Prostate gland (tissue), 2 donors: ENCODE data around the gene EPN1. TPM values are rescaled to one million over a fixed set of nuclear protein-coding genes. Genes with fewer than 3 reads are reported as not detected.

ENCODE experiments used
- DNase-seq: peaks from one replicate; pipeline ENCODE4 v3.0.0-alpha.2; 2019; ENCODE audit warnings: low spot score
- H3K27ac ChIP-seq, 2 donors: fragments of 200-600 bp; sonication (generic); 2 replicates each; pipeline ENCODE4 v1.5.1; 2017 to 2019
- H3K27me3 ChIP-seq: fragments of 200-600 bp; sonication (generic); replicated peaks from 2 replicates; pipeline ENCODE4 v1.5.1; 2019; ENCODE audit not compliant: insufficient read depth
- H3K36me3 ChIP-seq, 2 donors: fragments of 200-600 bp; sonication (generic); 1 replicate in 1 of 2; 2 replicates in 1 of 2; pipeline versions ENCODE4 v1.5.1 to v1.8.1; 2017 to 2019
- H3K4me1 ChIP-seq: fragments of 200-600 bp; sonication (generic); replicated peaks from 2 replicates; pipeline ENCODE4 v1.5.1; 2019
- H3K4me3 ChIP-seq, 2 donors: fragments of 200-600 bp; sonication (generic); 2 replicates each; pipeline ENCODE4 v1.5.1; 2017 to 2019
- H3K9me3 ChIP-seq: fragments of 200-600 bp; sonication (generic); 2 replicates; pipeline ENCODE4 v1.5.1; 2017
- CTCF ChIP-seq, 4 experiments: fragments of 200-600 bp in 2 of 4; fragments of 450-650 bp in 2 of 4; sonication (generic) in 2 of 4; IDR thresholded peaks; 1 replicate in 3 of 4; 2 replicates in 1 of 4; pipeline ENCODE4 v1.5.1; 2016 to 2019; ENCODE audit warnings: antibody characterized with exemption in 4 of 4, mild to moderate bottlenecking in 2 of 4, moderate library complexity in 2 of 4
- POLR2A ChIP-seq: fragments of 450-650 bp; IDR thresholded peaks from one replicate; pipeline ENCODE4 v1.6.1; 2016; ENCODE audit warnings: antibody characterized with exemption, mild to moderate bottlenecking
- POLR2AphosphoS5 ChIP-seq: sonication (generic); formaldehyde crosslinking; IDR thresholded peaks from one replicate; pipeline ENCODE4 v1.6.1; 2017; ENCODE audit warnings: antibody characterized with exemption
- WGBS: methylation state at CpG from one replicate; pipeline ENCODE4 v1.1.5; 2018; 5-methylcytosine and 5-hydroxymethylcytosine counted together
- intact Hi-C: fragments of 100-400 bp; cut with DNase I; formaldehyde crosslinking; loops from one replicate; pipeline ENCODE4 v1.14.2; 2022
- total RNA-seq, 2 donors: library from RNA; depleted of rRNA; stranded (reverse); fragments of >200 nt; gene quantifications; one replicate each; pipeline ENCODE4 v1.1.0, GENCODE V29; 2016

Gene EPN1
- total RNA-seq, 2 donors from 2014 or later: 160 to 345 TPM

GRCh38 chr19:55645512-55645881 lies 29.5 kb upstream of the EPN1 start:
- intact Hi-C loops: no loop called here
- Histone ChIP-seq H3K4me1 (peaks cover 30% of the 10 kb centered on the region), H3K27ac (no peak overlapping the region), H3K27me3 (no peaks in the 10 kb centered on the region), H3K9me3 (no peaks in the 10 kb centered on the region), H3K36me3 (no peaks in the 10 kb centered on the region), H3K4me3 (no peak overlapping the region)
- 49% methylated on average over 5 of the region's 5 CpGs for WGBS
- TF ChIP-seq POLR2A (no peak), CTCF (IDR thresholded peaks at IDR 0.05) (no peak)
- DNase-seq: no peak

- Histone ChIP-seq H3K4me3 (peak overlapping the region; percentile 74 to 86), H3K4me1 (peaks cover 29% of the 10 kb centered on the region), H3K36me3 (no peaks in the 10 kb centered on the region), H3K9me3 (no peaks in the 10 kb centered on the region), H3K27me3 (no peaks in the 10 kb centered on the region), H3K27ac (peak overlapping the region; percentile 81 to 85)
- WGBS: 40% methylated on average over 14 of the region's 14 CpGs
- TF ChIP-seq POLR2A (no peak), POLR2AphosphoS5 (no peak), CTCF (IDR thresholded peaks at IDR 0.05) (no peak)
- intact Hi-C loops: no loop called here
- DNase-seq: no peak
Observed at GRCh38 chr19:55646889-55647731, 27.9 kb upstream of the EPN1 start.

GRCh38 chr19:55647732-55648584 lies 27.1 kb upstream of the EPN1 start, which contains the start of gene CCDC106:
CCDC106 (plus strand) TSS chr19:55648212; CDS start chr19:55649047, 835 bp downstream.
- peaks cover 24% of the 10 kb centered on the region for H3K4me1 ChIP-seq

GRCh38 chr19:55648585-55649267 lies 26.3 kb upstream of the EPN1 start:
- DNase-seq: no peak

More at GRCh38 chr19:55647732-55648584, 27.1 kb upstream of the EPN1 start, which contains the start of gene CCDC106:
- Histone ChIP-seq H3K9me3 (no peaks in the 10 kb centered on the region), H3K36me3 (no peaks in the 10 kb centered on the region), H3K27me3 (no peaks in the 10 kb centered on the region), H3K27ac (peak within 1 kb of the TSS; percentile 81 to 85), H3K4me3 (peak within 1 kb of the TSS; percentile 74 to 86)
- TF ChIP-seq POLR2AphosphoS5 (no peak), CTCF (IDR thresholded peaks at IDR 0.05) (no peak), POLR2A (peak; percentile 12)
- WGBS: 2% methylated on average over 43 of the region's 87 CpGs
- intact Hi-C loops: no loop called here
- DNase-seq: peak; percentile 44

More at GRCh38 chr19:55648585-55649267, 26.3 kb upstream of the EPN1 start:
- H3K4me1 ChIP-seq: peaks cover 21% of the 10 kb centered on the region
- TF ChIP-seq CTCF (IDR thresholded peaks at IDR 0.05) (no peak), POLR2A (no peak), POLR2AphosphoS5 (no peak)
- H3K27ac ChIP-seq: peak overlapping the region; percentile 81 to 85
- H3K4me3 ChIP-seq: peak overlapping the region; percentile 74 to 86
- H3K36me3 ChIP-seq: no peaks in the 10 kb centered on the region
- no peaks in the 10 kb centered on the region for H3K27me3 ChIP-seq
- intact Hi-C loops: no loop called here
- 11% methylated on average over 25 of the region's 25 CpGs for WGBS
- no peaks in the 10 kb centered on the region for H3K9me3 ChIP-seq
